A549 (cell line): ENCODE measurements around the gene PEDS1.

Experiments used
- CTCF ChIP-seq: fragments of >200 bp; sonication (Bioruptor Twin); formaldehyde crosslinking; IDR thresholded peaks from 3 replicates; pipeline ENCODE4 v1.5.1; 2016
- JUN ChIP-seq, 2 experiments: fragments of >200 bp; sonication (Bioruptor Twin); formaldehyde crosslinking; IDR thresholded peaks; 2 replicates in 1 of 2; 3 replicates in 1 of 2; pipeline ENCODE4 v1.6.1; 2016 to 2017
- MAX ChIP-seq: IDR thresholded peaks from 2 replicates; pipeline ENCODE4 v1.6.1; 2012
- POLR2A ChIP-seq: IDR thresholded peaks from 2 replicates; pipeline ENCODE4 v1.6.1; 2012; ENCODE audit warnings: mild to moderate bottlenecking, low read length
- RARB ChIP-seq: fragments of 250-450 bp; sonication (Bioruptor Pico); IDR thresholded peaks from 2 replicates; pipeline ENCODE4 v1.8.0; 2021; ENCODE audit warnings: mild to moderate bottlenecking, moderate library complexity
- ZC3H11A ChIP-seq: fragments of 450-650 bp; IDR thresholded peaks from 2 replicates; pipeline ENCODE4 v1.6.1; 2014; ENCODE audit warnings: antibody characterized with exemption, mild to moderate bottlenecking

- TF ChIP-seq RARB (CRISPR knock-in tag): no peak
- no peak for TF ChIP-seq CTCF
- TF ChIP-seq POLR2A: no peak
- no peak for TF ChIP-seq MAX
- TF ChIP-seq JUN (IDR thresholded peaks at IDR 0.05): no peak
- TF ChIP-seq ZC3H11A: no peak
Measured at GRCh38 chr20:50153153-50153499, 397 bp downstream of the PEDS1 start.
